Tibial artery (tissue), 4 donors: ENCODE measurements around the gene RECQL5.

Experiments
- DNase-seq, 2 donors: peaks; one replicate each; pipeline ENCODE4 v3.0.0-alpha.2; 2019
- H3K27ac ChIP-seq, 2 donors: fragments of 200-600 bp; sonication (generic) in 1 of 2; 1 replicate in 1 of 2; 2 replicates in 1 of 2; pipeline ENCODE4 v1.5.1; 2018 to 2019; ENCODE audit warnings: mild to moderate bottlenecking in 1 of 2
- H3K27me3 ChIP-seq, 2 donors: fragments of 200-600 bp; sonication (generic) in 1 of 2; one replicate each; pipeline versions ENCODE4 v1.5.1 to v1.6.0; 2016 to 2019
- H3K36me3 ChIP-seq, 3 donors: fragments of 200-600 bp; sonication (generic) in 2 of 3; one replicate each; pipeline ENCODE4 v1.5.1; 2016 to 2019; ENCODE audit warnings: mild to moderate bottlenecking in 2 of 3
- H3K4me1 ChIP-seq, 4 donors: fragments of 200-600 bp; sonication (generic) in 2 of 4; 1 replicate in 3 of 4; 2 replicates in 1 of 4; pipeline ENCODE4 v1.5.1; 2016 to 2019
- H3K4me3 ChIP-seq, 2 donors: fragments of 200-600 bp; sonication (generic) in 1 of 2; 1 replicate in 1 of 2; 2 replicates in 1 of 2; pipeline ENCODE4 v1.5.1; 2018 to 2019; ENCODE audit warnings: mild to moderate bottlenecking in 2 of 2
- H3K9me3 ChIP-seq, 3 donors: fragments of 200-600 bp; sonication (generic) in 1 of 3; one replicate each; pipeline ENCODE4 v1.5.1; 2016 to 2019
- CTCF ChIP-seq, 2 experiments: fragments of 200-600 bp in 1 of 2; fragments of 450-650 bp in 1 of 2; IDR thresholded peaks; one replicate each; pipeline ENCODE4 v1.5.1; 2017 to 2019; ENCODE audit warnings: antibody characterized with exemption in 2 of 2, mild to moderate bottlenecking in 1 of 2, moderate library complexity in 1 of 2
- intact Hi-C: fragments of 100-400 bp; cut with DNase I; formaldehyde crosslinking; loops from one replicate; pipeline ENCODE4 v1.15.0; 2023; ENCODE audit warnings: low total_unique reads

RECQL5 gene

GRCh38 chr17:75637551-75637950 lies 29.4 kb downstream of the RECQL5 start:
- no peak for DNase-seq
- Histone ChIP-seq H3K27ac (no peak overlapping the region), H3K9me3 (no peaks in the 10 kb centered on the region), H3K27me3 (no peaks in the 10 kb centered on the region), H3K36me3 (peaks cover 0 to 52% (median 6%) of the 10 kb centered on the region in 3 donors), H3K4me1 (peaks cover 10 to 22% (median 19%) of the 10 kb centered on the region in 4 donors), H3K4me3 (no peak overlapping the region)
- intact Hi-C loops: no loop called here
- no peak for TF ChIP-seq CTCF (IDR thresholded peaks at IDR 0.05)

GRCh38 chr17:75637143-75637538 lies 29.8 kb downstream of the RECQL5 start:
- no peaks in the 10 kb centered on the region for H3K9me3 ChIP-seq
- H3K36me3 ChIP-seq: peaks cover 0 to 52% (median 6%) of the 10 kb centered on the region in 3 donors
- H3K27ac ChIP-seq: no peak overlapping the region
- H3K27me3 ChIP-seq: no peaks in the 10 kb centered on the region
- intact Hi-C loops: no loop called here
- peak in 1 of 2 donors; percentile 62 for DNase-seq
- H3K4me1 ChIP-seq: peaks cover 10 to 27% (median 20%) of the 10 kb centered on the region in 4 donors
- no peak overlapping the region for H3K4me3 ChIP-seq
- TF ChIP-seq CTCF (IDR thresholded peaks at IDR 0.05): no peak

- H3K36me3 ChIP-seq: peaks cover 0 to 50% (median 6%) of the 10 kb centered on the region in 3 donors
- no peaks in the 10 kb centered on the region for H3K27me3 ChIP-seq
- H3K4me1 ChIP-seq: peaks cover 10 to 27% (median 20%) of the 10 kb centered on the region in 4 donors
- no peaks in the 10 kb centered on the region for H3K9me3 ChIP-seq
- no peak overlapping the region for H3K4me3 ChIP-seq
- H3K27ac ChIP-seq: no peak overlapping the region
- intact Hi-C loops: no loop called here
- no peak for TF ChIP-seq CTCF (IDR thresholded peaks at IDR 0.05)
- no peak for DNase-seq
Measured at GRCh38 chr17:75636381-75637142, 30.4 kb downstream of the RECQL5 start.

GRCh38 chr17:75635610-75636202 lies 31.2 kb downstream of the RECQL5 start:
- peaks cover 0 to 50% (median 6%) of the 10 kb centered on the region in 3 donors for H3K36me3 ChIP-seq
- H3K9me3 ChIP-seq: no peaks in the 10 kb centered on the region
- no peak overlapping the region for H3K4me3 ChIP-seq
- no peak overlapping the region for H3K27ac ChIP-seq
- intact Hi-C loops: no loop called here
- no peak for TF ChIP-seq CTCF (IDR thresholded peaks at IDR 0.05)
- H3K27me3 ChIP-seq: no peaks in the 10 kb centered on the region
- H3K4me1 ChIP-seq: peaks cover 10 to 27% (median 20%) of the 10 kb centered on the region in 4 donors
- DNase-seq: no peak

- intact Hi-C loops: loop anchor here (5.0 kb wide), 1 partner anchor 32 kb away; the partner anchor contains the start of genes RECQL5 and SAP30BP
- Histone ChIP-seq H3K36me3 (peaks cover 0 to 50% (median 3%) of the 10 kb centered on the region in 3 donors), H3K9me3 (no peaks in the 10 kb centered on the region), H3K27ac (no peak overlapping the region), H3K4me3 (no peak overlapping the region), H3K27me3 (no peaks in the 10 kb centered on the region), H3K4me1 (peaks cover 10 to 27% (median 20%) of the 10 kb centered on the region in 4 donors)
- no peak for TF ChIP-seq CTCF (IDR thresholded peaks at IDR 0.05)
- no peak for DNase-seq
Measured at GRCh38 chr17:75634754-75635609, 32.0 kb downstream of the RECQL5 start.
